NCI-H2227 (cell line): ENCODE results near the gene IQCK.
A peak's percentile ranks its signal among the peaks of the same experiment; 100 is the strongest.

ENCODE experiments used
- DNase-seq: peaks from one replicate; lab custom pipeline; 2025; ENCODE audit not compliant: unreplicated experiment; lab: John Stamatoyannopoulos, UW

The IQCK gene

DNA sequence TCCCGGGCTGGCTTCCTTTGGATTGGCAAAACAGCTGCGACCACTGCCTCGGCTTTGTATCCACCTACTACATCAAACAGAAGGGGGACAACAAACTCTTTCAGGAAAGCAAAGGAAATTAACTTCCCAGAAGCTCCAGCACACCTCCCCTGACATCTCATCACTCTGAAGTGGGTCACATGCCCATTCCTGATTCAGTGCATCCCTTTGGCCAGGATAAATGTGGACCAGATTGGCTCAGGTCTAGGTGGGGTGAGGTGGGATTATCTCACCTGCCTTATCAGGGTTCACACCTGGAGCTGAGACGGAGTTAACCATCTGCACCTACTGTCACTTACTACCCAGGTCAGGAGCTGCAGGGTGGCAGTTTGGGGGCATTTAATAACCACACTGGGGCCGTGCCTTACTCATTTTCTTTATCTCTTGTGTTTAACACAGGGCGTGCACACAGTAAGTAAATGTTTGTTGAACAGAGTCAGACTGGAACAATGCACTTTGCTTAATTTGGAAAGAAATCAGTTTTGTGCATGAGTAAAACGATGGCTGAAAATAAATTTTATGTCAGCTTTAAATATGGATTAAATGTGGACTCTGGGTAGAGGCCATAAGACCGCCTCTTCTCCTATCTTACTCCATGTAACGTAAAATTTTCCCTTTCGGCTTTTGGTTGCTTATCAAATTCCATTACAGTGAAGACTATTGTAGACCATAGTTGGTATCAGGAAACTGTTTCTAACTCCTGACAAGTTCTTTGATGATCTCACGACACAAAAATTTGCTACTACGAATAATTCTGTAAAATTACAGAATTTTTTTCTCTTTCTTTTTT lies 36.0 kb downstream of the IQCK start:
- DNase-seq, result no peak

DNA sequence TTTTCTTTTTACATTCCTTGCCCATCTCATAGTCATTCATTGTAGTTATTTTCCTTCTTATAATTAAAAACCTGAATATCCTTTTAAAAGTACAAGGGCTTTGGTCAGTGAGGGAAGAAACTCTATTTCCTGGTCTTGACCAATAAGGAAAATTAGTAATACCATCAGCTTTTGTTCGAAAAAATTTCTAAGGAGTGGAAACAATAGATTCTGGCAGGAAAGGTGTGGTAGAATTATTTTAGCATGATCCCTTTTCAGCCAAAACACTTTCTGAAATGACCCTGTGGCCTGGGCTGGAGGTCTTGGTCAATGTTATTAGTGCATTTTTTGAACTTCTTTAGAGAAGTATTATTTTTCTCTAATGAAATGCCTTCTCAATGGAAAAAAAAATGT lies 36.6 kb downstream of the IQCK start:
- no peak for DNase-seq

DNA sequence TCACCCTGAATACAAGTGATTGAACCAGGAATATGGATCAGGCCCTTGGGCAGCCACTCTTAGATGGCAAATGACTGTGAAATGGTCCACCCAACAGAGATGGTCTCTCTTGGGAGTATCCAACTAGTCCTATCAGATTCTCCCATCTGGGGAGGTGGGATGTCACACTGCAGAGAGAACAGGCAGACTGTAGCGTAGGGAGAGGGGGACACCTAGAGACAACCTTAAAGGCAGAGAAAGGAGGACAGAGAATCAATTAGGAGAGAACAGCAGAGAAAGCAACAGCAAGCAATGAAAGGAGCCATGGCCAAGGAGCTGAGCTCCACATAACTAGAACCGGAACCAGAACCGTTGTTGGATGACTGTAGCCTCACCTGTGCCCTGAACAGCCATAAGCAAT lies 37.2 kb downstream of the IQCK start:
- no peak for DNase-seq

DNA sequence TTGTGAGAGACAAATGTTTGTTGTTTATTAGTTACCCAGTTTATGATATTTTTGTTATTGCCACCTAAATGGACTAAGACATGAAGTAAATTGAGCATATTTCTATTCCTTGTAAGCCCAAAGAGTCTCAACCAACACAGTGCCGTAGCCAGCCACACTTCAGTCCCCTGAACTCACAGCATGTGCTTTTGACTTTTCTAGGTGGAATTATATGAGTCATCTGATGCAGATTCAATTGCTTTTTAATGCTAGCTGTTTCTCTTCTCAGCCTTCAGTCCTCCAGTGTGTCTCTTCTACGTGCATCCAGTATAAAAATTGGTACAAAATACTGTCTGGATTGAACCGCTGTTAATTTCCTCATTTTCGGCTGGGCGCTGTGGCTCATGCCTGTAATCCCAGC lies 39.0 kb downstream of the IQCK start:
- DNase-seq, result no peak

DNA sequence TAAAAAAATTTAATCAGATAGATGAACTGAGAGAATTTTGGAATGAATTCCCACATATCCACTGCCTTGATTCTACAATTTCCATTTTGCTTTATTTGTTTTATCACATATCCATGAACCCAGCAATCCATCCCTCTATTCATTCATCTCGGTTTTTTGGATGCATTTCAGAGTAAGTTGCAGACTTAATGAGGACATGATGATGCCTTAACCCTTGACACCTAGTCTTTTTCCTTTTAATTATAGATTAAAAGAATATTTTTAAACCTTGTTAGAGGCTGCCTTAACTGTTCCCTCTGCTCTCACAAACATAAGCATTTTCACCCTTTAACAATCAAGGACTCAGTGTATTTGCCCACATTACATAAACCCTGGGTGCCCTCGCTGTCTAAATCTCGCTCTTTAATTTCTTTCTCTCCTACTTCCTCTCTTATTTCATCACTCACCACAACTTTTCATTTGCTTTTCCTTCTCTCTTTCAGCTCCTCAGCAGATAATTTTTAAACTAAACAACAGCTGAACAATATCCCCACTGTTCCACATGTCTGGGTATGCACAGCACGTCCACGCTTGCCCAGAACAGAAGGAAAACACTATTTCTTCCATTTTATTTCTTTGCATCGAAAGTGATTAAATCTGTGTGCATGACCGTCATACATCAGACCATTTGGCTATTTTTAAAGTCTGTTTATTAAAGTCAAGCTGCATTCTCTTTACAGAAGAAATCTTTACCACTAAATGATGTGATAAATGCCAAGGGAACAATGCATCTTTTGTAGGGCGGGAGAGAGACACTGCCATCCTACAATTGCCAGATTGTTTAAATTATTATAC lies 39.9 kb downstream of the IQCK start:
- DNase-seq, result no peak

DNA sequence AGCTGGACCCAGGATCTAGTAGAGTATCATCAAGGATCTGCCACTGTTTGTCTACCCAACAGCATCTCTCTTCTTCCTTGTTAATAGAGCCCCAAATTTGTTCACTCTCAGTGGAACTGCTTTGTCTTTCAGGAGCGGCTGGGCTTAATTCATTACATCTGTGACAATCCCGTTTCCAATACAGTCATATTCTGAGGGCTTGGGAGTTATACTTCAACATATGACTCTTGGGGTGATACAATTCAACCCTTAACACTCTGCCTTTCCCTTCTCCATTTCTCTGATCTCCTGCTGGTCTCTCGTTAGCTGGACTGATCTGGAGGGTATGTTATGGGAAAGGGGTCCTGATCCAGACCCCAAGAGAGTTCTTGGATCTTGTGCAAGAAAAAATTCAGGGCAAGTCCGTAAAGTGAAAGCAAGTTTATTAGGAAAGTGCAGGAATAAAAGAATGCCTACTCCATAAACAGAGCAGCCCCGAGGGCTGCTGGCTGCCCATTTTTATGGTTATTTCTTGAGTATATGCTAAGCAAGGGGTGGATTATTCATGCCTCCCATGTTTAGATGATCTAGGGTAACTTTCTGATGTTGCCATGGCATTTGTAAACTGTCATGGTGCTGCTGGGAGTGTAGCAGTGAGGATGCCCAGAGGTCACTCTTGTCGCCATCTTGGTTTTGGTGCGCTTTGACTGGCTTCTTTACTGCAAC lies 42.4 kb downstream of the IQCK start:
- DNase-seq, result no peak

DNA sequence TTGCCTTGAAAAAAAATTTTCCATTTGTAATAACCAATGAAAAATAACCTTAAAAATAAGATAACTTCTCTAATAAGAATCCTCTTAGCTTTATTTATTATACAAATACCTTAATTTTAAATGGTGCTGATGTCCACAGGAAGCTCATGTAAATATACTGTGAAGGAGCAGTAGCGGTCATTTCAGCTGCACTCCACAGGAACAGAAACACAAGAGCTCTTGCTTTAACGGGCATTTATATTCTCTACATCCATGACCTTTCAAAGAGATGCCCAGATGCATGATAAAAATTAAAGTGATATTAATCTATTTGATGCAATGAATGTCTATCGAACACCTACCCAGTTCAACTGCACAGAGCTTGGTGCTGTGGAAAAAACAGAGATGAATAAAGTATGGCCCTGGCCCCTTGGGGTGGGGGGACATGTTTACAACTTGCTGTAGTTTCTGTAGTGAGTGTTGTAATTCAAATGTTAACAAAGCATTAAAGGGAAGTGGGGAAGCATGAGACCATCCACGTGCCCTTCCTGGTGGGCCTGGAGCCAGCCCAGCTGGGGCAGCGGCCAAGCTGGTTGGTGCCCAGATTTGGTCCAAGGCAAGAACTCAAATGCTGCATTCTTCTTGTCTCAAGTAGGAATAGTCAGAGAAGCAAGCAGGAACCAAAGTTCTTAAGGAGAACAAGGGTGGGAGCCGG lies 47.9 kb downstream of the IQCK start:
- no peak for DNase-seq

DNA sequence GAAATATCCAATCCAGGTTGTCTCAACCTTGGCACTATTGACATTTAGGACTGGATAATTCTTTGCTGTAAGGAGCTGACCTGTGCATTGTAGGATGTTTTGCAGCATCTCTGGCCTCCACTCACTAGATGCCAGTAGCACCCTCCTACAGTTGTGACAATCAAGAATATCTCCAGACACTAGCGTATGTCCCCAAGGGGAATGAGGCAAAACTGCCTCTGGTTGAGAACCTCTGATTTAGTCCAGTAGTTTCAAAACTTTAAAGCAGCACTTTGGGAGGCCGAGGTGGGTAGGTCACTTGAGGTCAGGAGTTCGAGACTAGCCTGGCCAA lies 48.4 kb downstream of the IQCK start:
- DNase-seq, result no peak

DNA sequence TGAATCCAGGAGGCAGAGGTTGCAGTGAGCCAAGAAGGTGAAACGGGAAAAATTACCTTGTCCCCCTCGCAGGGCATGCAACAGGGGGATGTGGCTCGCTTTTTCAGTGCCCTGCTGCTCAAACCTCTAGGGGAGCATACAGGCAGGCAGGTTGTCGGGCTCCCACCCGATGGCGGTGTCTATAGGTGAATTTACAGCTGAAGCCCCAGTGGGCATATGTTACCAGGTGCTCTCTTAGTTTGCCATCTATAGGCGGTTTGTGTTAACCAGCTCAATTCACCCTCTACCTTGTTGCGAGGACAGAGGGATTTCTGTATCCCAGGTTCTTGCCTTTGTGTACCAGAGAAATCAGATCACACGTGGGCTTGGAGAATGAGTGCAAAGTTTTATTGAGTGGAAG lies 48.9 kb downstream of the IQCK start:
- no peak for DNase-seq

DNA sequence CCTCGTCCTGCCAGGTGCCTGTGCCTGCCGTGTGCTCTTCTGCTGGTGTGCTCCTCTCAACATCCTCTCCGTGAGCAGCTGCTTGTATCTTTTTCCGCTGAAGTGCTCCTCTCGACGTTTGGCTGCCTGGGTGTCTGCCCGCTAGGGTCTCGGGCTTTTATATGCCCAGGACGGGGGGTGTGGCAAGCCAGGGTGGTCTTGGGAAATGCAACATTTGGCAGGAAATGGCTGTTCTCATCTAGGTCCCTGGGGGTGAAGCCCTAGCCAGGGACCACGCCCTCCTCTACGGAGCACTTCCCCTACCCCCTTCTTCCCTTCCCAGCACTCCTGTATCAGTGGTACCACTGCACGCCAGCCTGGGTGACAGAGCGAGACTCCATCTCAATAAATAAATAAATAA lies 49.4 kb downstream of the IQCK start:
- no peak for DNase-seq

DNA sequence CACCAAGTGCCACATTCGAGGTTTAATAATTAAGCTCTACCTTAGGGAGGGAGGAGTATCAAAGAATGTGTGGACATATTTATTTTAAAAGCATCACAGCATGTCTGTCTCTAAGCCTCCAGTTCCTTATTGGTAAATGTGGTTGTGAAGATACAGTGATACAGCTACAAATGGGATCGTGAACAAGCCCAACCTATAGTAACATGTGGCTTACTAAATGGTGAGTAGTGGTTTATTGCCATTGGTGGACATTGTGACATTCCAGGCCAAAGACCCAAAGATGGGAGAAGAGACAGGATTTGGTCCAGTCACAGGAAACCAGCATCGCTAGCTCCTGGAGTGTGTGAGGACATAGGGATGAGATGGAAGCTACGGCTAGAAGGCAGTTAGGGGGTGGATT lies 51.2 kb downstream of the IQCK start:
- no peak for DNase-seq

DNA sequence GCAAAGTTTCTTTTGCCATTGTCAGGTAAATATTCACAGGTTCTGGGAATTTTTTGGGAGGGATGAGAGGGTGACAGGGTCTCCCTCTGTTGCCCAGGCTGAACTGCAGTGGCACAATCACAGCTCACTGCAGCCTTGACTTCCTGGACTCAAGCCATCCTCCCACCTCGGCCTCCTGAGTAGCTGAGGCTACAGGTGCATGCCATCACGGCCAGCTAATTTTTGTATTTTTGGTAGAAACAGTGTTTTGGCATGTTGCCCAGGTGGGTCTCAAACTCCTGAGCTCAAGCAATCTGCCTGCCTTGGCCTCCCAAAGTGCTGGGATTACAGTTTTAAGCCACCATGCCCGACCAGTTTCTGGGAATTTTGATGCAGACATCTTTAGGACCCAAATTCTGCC lies 53.0 kb downstream of the IQCK start:
- no peak for DNase-seq

DNA sequence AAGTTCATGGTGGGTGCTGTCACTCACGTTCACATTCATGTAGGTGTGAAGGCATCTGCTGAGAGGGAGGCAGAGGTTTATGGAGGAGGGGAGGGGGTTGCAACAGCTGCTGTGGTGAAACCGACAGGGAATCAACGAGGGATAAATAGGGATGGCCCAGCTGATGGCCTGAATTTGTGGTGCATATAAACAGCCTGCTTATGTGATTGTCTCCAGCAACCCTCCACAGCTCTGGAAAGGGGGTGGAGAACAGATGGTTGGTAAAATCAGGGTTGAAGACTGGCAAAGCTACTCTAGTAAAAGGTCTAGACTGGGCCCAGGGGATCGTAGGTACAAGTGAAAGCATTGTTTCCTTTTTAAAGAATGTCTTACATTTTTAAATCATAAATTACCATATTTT lies 53.7 kb downstream of the IQCK start:
- DNase-seq, result no peak

DNA sequence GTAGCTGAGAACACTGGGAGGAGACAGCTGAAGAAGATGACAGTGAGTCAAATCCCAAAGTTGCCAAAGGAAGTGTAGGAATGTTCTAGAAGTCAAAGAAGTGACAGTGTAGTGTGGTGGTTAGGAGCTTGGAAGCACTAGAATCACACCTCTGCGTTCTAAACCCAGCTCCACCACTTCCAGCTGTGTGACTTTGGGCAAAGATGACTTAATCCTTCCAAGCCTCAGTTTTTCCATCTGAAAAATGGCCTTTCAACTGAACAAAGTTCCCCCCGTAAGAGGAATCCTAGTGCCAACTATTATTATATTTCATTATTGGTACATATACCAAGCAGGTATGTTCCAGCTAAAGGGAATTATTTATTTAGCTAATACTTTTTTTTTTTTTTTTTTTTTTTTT lies 56.0 kb downstream of the IQCK start:
- no peak for DNase-seq

DNA sequence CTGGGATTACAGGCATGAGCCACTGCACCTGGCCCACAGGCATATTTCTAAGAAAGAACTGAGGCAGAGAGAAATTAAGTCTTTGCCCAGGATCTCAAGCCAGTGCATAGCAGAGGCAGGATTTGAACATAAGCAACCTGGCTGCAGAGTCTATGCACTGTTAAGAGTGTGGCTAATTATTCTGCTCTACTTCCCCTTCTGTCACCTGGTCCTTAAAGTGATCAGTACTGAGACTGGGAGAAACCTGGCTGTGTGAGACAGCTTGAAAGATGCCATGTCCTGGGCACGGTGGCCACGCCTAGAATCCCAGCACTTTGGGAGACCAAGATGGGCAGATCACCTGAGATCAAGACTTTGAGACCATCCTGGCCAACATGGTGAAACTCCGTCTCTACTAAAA lies 58.1 kb downstream of the IQCK start:
- DNase-seq, result no peak

DNA sequence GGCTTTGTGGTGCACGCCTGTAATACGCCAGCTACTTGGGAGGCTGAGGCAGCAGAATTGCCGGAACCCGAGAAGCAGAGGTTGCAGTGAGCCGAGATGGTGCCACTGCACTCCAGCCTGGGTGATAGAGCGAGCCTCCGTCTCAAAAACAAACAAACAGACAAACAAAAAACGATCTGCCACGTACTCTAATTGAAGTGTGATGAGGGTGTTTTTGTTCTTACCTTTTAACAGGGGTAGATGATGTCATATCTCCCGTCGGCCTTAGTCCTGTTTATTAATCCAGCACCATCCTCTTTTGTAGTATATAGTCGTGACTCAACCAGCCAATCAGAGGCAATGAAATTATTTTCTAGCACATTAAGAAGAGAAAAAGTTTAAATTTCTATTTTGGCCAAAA lies 58.5 kb downstream of the IQCK start:
- no peak for DNase-seq

DNA sequence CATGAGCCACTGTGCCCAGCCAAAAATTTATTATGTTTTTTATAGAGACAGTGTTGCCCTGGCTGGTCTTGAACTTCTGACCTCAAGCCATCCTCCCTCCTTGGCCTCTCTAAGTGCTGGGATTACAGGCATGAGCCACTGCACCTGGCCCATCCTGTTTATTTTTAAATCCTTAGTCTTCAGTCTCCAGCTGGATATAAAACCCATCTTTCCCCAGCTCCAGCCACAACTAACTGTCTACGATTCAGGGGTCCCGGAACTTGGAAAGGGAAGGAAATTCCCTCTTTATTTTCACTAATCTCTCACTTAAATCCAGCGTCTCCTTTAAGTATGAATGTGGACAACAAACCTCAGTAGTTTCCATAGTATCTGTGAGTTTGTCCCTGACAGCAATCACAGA lies 62.2 kb downstream of the IQCK start:
- DNase-seq, result no peak

DNA sequence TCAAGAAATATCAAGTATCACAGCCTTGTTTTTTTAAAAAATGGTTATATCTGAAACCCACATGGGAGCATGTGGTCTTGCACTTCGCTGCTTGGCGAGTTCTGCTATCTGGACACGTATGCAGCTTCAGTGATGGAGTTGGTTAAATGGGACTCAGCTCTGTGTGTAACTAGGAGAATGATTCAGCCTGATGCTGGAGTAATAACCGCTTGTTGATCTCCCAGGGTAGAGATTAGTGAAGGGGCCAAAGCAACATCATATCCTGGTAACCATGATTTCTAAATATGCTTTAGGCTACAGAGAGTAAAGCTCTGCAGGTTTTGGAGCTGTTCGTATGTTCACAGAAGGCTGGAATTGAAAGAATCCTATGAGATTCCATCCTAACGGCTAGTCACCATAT lies 63.2 kb downstream of the IQCK start:
- DNase-seq, result no peak

DNA sequence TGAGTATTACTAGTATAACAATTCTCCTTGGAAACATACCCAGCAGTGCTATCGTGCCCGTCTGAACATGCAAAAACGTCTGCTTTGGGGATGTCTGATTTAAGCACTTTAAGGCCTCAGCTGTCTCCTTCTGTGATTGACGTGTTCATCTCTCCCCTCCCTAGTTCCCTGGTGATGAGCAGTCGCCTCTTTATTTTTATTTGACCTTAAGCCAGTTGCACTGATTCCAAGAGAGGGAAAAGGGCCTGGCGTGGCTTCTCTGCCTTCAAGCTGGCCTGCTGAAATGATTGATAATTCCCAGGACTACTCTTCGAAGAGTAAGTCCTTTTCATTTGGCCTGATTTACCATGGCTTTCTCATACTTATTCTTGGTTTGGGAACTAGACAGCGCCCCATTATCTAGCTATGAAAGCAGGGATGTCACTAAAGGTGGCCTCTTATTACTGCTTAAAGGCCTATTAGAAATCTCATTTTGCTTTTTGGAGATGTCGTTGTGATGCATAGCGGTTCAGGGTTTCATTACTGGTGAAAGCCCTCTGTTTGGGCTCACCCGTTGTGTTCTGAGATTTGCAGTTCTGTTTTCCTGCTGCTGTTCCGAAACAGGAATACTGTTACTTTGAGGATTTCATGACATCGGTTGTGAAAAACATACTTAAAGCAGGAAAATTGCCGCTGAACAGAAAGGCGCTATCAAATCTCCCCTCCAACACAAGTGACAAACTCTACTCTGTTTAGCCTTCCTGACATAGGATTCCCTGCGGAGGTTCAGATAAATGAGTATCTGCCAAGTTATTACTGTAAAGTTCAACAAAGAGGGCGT lies 65.5 kb downstream of the IQCK start:
- peak; percentile 45 for DNase-seq

DNA sequence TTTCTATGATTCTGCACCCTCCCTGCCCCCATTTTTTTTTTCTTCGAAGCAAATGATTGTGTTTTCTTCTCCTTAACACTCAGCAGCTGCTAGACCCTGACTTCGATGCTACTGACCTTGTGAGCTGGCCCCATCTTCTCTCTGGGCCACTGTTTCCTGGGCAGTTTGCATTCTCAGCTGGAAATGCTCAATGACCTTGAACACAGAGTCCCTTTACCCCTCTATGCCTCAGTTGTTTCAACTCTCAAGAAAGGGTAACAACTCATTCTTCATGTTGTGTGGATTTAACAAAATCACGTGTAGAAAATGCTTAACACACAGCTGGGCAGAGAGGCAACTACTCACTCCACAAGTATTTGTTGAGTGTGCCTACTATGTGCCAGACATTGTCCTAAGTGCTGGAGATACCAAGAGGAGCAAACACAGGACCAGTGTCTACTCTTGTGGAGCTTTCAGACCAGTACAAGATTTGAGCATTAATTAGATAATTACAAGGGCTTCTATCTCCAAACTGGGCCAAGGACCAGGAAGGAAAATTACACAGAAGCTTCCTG lies 66.2 kb downstream of the IQCK start:
- DNase-seq, result no peak
